Liver (tissue), 9 donors: ENCODE data around the gene USP28. TPM values are rescaled to one million over a fixed set of nuclear protein-coding genes. Genes with fewer than 3 reads are reported as not detected.

Experiments used
- DNase-seq: peaks from one replicate; pipeline ENCODE4 v3.0.0-alpha.2; 2017; ENCODE audit warnings: low spot score
- H3K27ac ChIP-seq, 2 donors: one replicate each; pipeline ENCODE4 v1.7.0; 2013; ENCODE audit warnings: inconsistent platforms in 2 of 2, low read length in 2 of 2, control low read depth in 1 of 2, low read depth in 1 of 2, mild to moderate bottlenecking in 1 of 2
- H3K27me3 ChIP-seq, 4 donors: one replicate each; pipeline versions ENCODE4 v1.6.1 to v1.7.0; 2013; ENCODE audit warnings: low read length in 3 of 4, inconsistent platforms in 1 of 4, mild to moderate bottlenecking in 1 of 4, moderate library complexity in 1 of 4; ENCODE audit not compliant: control insufficient read depth in 4 of 4, insufficient read depth in 4 of 4
- H3K36me3 ChIP-seq, 4 donors: one replicate each; pipeline versions ENCODE4 v1.6.1 to v1.7.0; 2013; ENCODE audit warnings: low read length in 3 of 4, mild to moderate bottlenecking in 3 of 4, low read depth in 1 of 4, moderate library complexity in 1 of 4; ENCODE audit not compliant: control insufficient read depth in 4 of 4, insufficient read depth in 3 of 4
- H3K4me1 ChIP-seq, 4 donors: one replicate each; pipeline versions ENCODE4 v1.6.1 to v1.7.0; 2013; ENCODE audit warnings: low read length in 3 of 4, mild to moderate bottlenecking in 3 of 4, moderate library complexity in 1 of 4; ENCODE audit not compliant: control insufficient read depth in 4 of 4, insufficient read depth in 4 of 4
- H3K4me3 ChIP-seq, 3 donors: one replicate each; pipeline versions ENCODE4 v1.6.1 to v1.7.0; 2013; ENCODE audit warnings: low read length in 3 of 3, control low read depth in 1 of 3, low read depth in 1 of 3, mild to moderate bottlenecking in 1 of 3
- H3K9ac ChIP-seq, 2 donors: one replicate each; pipeline ENCODE4 v1.7.0; 2013; ENCODE audit warnings: low read length in 2 of 2, mild to moderate bottlenecking in 2 of 2, moderate library complexity in 2 of 2, control low read depth in 1 of 2, low read depth in 1 of 2
- H3K9me3 ChIP-seq, 4 donors: one replicate each; pipeline versions ENCODE4 v1.6.1 to v1.7.0; 2013; ENCODE audit warnings: low read length in 3 of 4; ENCODE audit not compliant: control insufficient read depth in 4 of 4
- CTCF ChIP-seq: fragments of 150-350 bp; IDR thresholded peaks from 2 replicates; pipeline ENCODE4 v1.5.1; 2017; ENCODE audit warnings: improper control_type of control experiment, low read depth, low read length; ENCODE audit not compliant: missing input control
- EGR1 ChIP-seq, 2 donors: IDR thresholded peaks; 2 replicates each; pipeline ENCODE4 v1.6.1; 2016 to 2018; ENCODE audit warnings: antibody characterized with exemption in 2 of 2, low read depth in 2 of 2
- FOXA1 ChIP-seq: IDR thresholded peaks from 2 replicates; pipeline ENCODE4 v1.6.1; 2016; ENCODE audit warnings: antibody characterized with exemption
- FOXA2 ChIP-seq: IDR thresholded peaks from 2 replicates; pipeline ENCODE4 v1.6.1; 2016; ENCODE audit warnings: antibody characterized with exemption
- GABPA ChIP-seq, 2 donors: IDR thresholded peaks in 1 of 2; conservative IDR thresholded peaks in 1 of 2; 2 replicates each; pipeline ENCODE4 v1.6.1; 2016; ENCODE audit warnings: antibody characterized with exemption in 2 of 2, mild to moderate bottlenecking in 1 of 2, moderate library complexity in 1 of 2
- HNF4A ChIP-seq, 2 donors: conservative IDR thresholded peaks; 2 replicates each; pipeline ENCODE4 v1.6.1; 2016; ENCODE audit warnings: antibody characterized with exemption in 2 of 2, mild to moderate bottlenecking in 2 of 2
- HNF4G ChIP-seq: IDR thresholded peaks from 2 replicates; pipeline ENCODE4 v1.6.1; 2016; ENCODE audit warnings: antibody characterized with exemption
- JUND ChIP-seq, 2 donors: IDR thresholded peaks; 2 replicates each; pipeline ENCODE4 v1.6.1; 2016; ENCODE audit warnings: antibody characterized with exemption in 2 of 2
- MAX ChIP-seq: IDR thresholded peaks from 2 replicates; pipeline ENCODE4 v1.6.1; 2016; ENCODE audit warnings: antibody characterized with exemption
- NR2F2 ChIP-seq: IDR thresholded peaks from 2 replicates; pipeline ENCODE4 v1.6.1; 2016; ENCODE audit warnings: antibody characterized with exemption
- RAD21 ChIP-seq, 2 donors: IDR thresholded peaks; 2 replicates each; pipeline ENCODE4 v1.6.1; 2016; ENCODE audit warnings: antibody characterized with exemption in 2 of 2, mild to moderate bottlenecking in 2 of 2
- RXRA ChIP-seq, 2 donors: IDR thresholded peaks; 2 replicates each; pipeline ENCODE4 v1.6.1; 2017 to 2018; ENCODE audit warnings: antibody characterized with exemption in 2 of 2, mild to moderate bottlenecking in 1 of 2
- SP1 ChIP-seq: IDR thresholded peaks from 2 replicates; pipeline ENCODE4 v1.6.1; 2018; ENCODE audit warnings: antibody characterized with exemption, mild to moderate bottlenecking
- TAF1 ChIP-seq: conservative IDR thresholded peaks from 2 replicates; pipeline ENCODE4 v1.6.1; 2016; ENCODE audit warnings: antibody characterized with exemption, mild to moderate bottlenecking
- YY1 ChIP-seq: IDR thresholded peaks from 2 replicates; pipeline ENCODE4 v1.6.1; 2016; ENCODE audit warnings: antibody characterized with exemption, mild to moderate bottlenecking
- WGBS: extraction: QIAGEN DNeasy Blood & Tissue Kit; methylation state at CpG from one replicate; pipeline ENCODE4 v1.1.7; 2013; 5-methylcytosine and 5-hydroxymethylcytosine counted together
- polyA plus RNA-seq, 2 donors: library from polyadenylated mRNA; stranded (reverse) in 1 of 2; unstranded in 1 of 2; fragments of 200-250 nt in 1 of 2; fragments of >200 nt in 1 of 2; fragmentation: Nextera tagmentation in 1 of 2; extraction: Ambion mirVana in 1 of 2; gene quantifications; one replicate each; pipeline versions ENCODE4 v1.2.1 to v1.2.3, GENCODE V29; 2013 to 2015
- total RNA-seq, 2 donors: library from RNA; depleted of rRNA; stranded (reverse); fragments of >200 nt; gene quantifications; one replicate each; pipeline ENCODE4 v1.2.3, GENCODE V29; 2014
- TF ChIP-seq, protein P1 (sequence below): IDR thresholded peaks from 2 replicates; pipeline ENCODE4 v1.6.1; 2016; ENCODE audit warnings: antibody characterized with exemption, mild to moderate bottlenecking
- TF ChIP-seq, protein P2 (sequence below): IDR thresholded peaks from 2 replicates; pipeline ENCODE4 v1.6.1; 2016; ENCODE audit warnings: antibody characterized with exemption
- TF ChIP-seq, protein P3 (sequence below): IDR thresholded peaks from 2 replicates; pipeline ENCODE4 v1.6.1; 2016; ENCODE audit warnings: antibody characterized with exemption
- donor health status: healthy.
- donor health status: healthy.
- donor health status: healthy.
- donor health status: healthy.
- donor health status: healthy.

The USP28 gene
- total and polyA plus RNA-seq, 4 donors: 5.1 to 20.3 (median 8.8) TPM

DNA sequence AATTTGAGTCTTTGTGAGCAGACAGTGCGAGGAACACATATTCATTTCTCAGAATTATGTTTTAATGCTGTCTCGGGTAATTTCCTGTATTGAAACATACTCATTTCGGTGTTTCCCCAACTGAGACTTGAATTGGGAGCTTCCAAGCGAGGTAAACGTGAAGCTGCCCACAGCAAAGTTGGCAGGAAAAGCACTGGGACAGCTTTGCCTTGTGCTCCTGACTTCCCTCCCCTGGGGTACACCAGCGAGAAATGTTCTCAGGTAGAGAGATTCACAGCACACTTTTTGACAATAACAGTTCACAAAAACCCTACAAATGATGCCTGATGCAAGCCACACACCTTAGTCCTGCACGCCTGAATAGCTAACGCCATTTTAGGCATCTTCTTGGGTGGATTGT is 32.3 kb upstream of the USP28 start:
- DNase-seq: no peak
- Histone ChIP-seq H3K4me1 (peaks cover 0 to 11% (median 1%) of the 10 kb centered on the region in 4 donors), H3K36me3 (no peaks in the 10 kb centered on the region), H3K27ac (no peak overlapping the region), H3K4me3 (no peak overlapping the region), H3K27me3 (no peaks in the 10 kb centered on the region), H3K9me3 (no peaks in the 10 kb centered on the region), H3K9ac (no peak overlapping the region)
- TF ChIP-seq HNF4G: no peak
- WGBS: 88% methylated on average over 8 of the region's 8 CpGs

DNA sequence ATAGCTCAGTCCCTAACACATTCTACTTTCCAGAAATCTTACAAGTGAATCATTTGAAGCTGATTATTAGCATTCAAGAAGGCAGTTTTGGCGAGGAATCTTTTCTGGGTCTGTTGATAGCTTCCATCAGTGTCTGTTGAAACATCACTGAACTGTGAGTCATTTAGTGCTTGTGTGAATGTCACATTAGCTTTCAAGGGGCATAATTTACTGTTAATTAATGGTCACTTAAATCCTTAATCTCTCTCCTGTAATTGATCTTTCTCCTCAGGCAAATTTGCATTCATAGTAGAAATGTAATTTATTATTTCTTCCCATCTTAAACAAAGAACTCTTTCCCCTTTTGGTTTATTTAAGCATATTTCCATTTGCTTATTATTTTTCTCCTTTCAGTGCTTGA is 31.8 kb upstream of the USP28 start:
- Histone ChIP-seq H3K27ac (no peak overlapping the region), H3K27me3 (no peaks in the 10 kb centered on the region), H3K9me3 (no peaks in the 10 kb centered on the region), H3K9ac (no peak overlapping the region), H3K4me1 (peaks cover 0 to 11% (median 1%) of the 10 kb centered on the region in 4 donors), H3K36me3 (no peaks in the 10 kb centered on the region), H3K4me3 (no peak overlapping the region)
- no peak for DNase-seq
- TF ChIP-seq GABPA (IDR thresholded peaks at IDR 0.05 in 1 of 2, conservative IDR thresholded peaks at IDR 0.05 in 1 of 2): no peak
- TF ChIP-seq, protein P1, sequence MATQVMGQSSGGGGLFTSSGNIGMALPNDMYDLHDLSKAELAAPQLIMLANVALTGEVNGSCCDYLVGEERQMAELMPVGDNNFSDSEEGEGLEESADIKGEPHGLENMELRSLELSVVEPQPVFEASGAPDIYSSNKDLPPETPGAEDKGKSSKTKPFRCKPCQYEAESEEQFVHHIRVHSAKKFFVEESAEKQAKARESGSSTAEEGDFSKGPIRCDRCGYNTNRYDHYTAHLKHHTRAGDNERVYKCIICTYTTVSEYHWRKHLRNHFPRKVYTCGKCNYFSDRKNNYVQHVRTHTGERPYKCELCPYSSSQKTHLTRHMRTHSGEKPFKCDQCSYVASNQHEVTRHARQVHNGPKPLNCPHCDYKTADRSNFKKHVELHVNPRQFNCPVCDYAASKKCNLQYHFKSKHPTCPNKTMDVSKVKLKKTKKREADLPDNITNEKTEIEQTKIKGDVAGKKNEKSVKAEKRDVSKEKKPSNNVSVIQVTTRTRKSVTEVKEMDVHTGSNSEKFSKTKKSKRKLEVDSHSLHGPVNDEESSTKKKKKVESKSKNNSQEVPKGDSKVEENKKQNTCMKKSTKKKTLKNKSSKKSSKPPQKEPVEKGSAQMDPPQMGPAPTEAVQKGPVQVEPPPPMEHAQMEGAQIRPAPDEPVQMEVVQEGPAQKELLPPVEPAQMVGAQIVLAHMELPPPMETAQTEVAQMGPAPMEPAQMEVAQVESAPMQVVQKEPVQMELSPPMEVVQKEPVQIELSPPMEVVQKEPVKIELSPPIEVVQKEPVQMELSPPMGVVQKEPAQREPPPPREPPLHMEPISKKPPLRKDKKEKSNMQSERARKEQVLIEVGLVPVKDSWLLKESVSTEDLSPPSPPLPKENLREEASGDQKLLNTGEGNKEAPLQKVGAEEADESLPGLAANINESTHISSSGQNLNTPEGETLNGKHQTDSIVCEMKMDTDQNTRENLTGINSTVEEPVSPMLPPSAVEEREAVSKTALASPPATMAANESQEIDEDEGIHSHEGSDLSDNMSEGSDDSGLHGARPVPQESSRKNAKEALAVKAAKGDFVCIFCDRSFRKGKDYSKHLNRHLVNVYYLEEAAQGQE: no peak
- no peak for TF ChIP-seq YY1
- TF ChIP-seq, protein P2, sequence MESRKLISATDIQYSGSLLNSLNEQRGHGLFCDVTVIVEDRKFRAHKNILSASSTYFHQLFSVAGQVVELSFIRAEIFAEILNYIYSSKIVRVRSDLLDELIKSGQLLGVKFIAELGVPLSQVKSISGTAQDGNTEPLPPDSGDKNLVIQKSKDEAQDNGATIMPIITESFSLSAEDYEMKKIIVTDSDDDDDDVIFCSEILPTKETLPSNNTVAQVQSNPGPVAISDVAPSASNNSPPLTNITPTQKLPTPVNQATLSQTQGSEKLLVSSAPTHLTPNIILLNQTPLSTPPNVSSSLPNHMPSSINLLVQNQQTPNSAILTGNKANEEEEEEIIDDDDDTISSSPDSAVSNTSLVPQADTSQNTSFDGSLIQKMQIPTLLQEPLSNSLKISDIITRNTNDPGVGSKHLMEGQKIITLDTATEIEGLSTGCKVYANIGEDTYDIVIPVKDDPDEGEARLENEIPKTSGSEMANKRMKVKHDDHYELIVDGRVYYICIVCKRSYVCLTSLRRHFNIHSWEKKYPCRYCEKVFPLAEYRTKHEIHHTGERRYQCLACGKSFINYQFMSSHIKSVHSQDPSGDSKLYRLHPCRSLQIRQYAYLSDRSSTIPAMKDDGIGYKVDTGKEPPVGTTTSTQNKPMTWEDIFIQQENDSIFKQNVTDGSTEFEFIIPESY: no peak
- TF ChIP-seq NR2F2: no peak
- TF ChIP-seq RAD21 (IDR thresholded peaks at IDR 0.05): no peak
- no peak for TF ChIP-seq TAF1
- no peak for TF ChIP-seq HNF4A (conservative IDR thresholded peaks at IDR 0.05)
- no peak for TF ChIP-seq EGR1 (IDR thresholded peaks at IDR 0.05; ENCODE audit: low read depth in 2 of 2)
- no peak for TF ChIP-seq MAX
- TF ChIP-seq HNF4G: no peak
- TF ChIP-seq, protein P3, sequence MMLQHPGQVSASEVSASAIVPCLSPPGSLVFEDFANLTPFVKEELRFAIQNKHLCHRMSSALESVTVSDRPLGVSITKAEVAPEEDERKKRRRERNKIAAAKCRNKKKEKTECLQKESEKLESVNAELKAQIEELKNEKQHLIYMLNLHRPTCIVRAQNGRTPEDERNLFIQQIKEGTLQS: no peak
- no peak for TF ChIP-seq JUND (IDR thresholded peaks at IDR 0.05)
- no peak for TF ChIP-seq SP1
- no peak for TF ChIP-seq FOXA1
- no peak for TF ChIP-seq FOXA2
- TF ChIP-seq CTCF: no peak
- TF ChIP-seq RXRA (IDR thresholded peaks at IDR 0.05): no peak
- 81% methylated on average over 1 of the region's 1 CpG for WGBS
